DOHH2 (cell line): ENCODE measurements around the gene FABP6.
"Not testable (repeated sequence)": the region's sequence is repeated elsewhere in the genome, so short reads cannot be mapped to it uniquely, and the experiment has no call there.

Source experiments
- H3F3A ChIP-seq: fragments of 200-600 bp; sonication (generic), shearing (Covaris generic); 2 replicates; pipeline ENCODE4 v1.6.0; 2016; ENCODE audit warnings: antibody characterized with exemption, mild to moderate bottlenecking; ENCODE audit not compliant: control insufficient read depth, insufficient read depth
- H3K27ac ChIP-seq: fragments of 200-600 bp; sonication (generic); 2 replicates; pipeline ENCODE4 v1.5.1; 2014; ENCODE audit warnings: low read depth, mild to moderate bottlenecking, low read length, moderate library complexity
- H3K27me3 ChIP-seq: fragments of 200-600 bp; sonication (generic); 2 replicates; pipeline ENCODE4 v1.6.1; 2014; ENCODE audit warnings: mild to moderate bottlenecking, low read length, mixed read lengths; ENCODE audit not compliant: control insufficient read depth
- H3K36me3 ChIP-seq: fragments of 200-600 bp; sonication (generic); 2 replicates; pipeline ENCODE4 v1.6.1; 2014; ENCODE audit warnings: mild to moderate bottlenecking, low read length, moderate library complexity, mixed read lengths; ENCODE audit not compliant: control insufficient read depth
- H3K4me1 ChIP-seq: fragments of 200-600 bp; sonication (generic); 2 replicates; pipeline ENCODE4 v1.6.1; 2014; ENCODE audit warnings: mild to moderate bottlenecking, low read length, mixed read lengths; ENCODE audit not compliant: control insufficient read depth
- H3K4me2 ChIP-seq: fragments of 200-600 bp; sonication (generic); 2 replicates; pipeline ENCODE4 v1.6.0; 2014; ENCODE audit warnings: mild to moderate bottlenecking, low read length, moderate library complexity
- H3K4me3 ChIP-seq: fragments of 200-600 bp; sonication (generic); 2 replicates; pipeline ENCODE4 v1.5.1; 2014; ENCODE audit warnings: mild to moderate bottlenecking, low read length, mixed read lengths
- H3K79me2 ChIP-seq: fragments of 200-600 bp; sonication (generic); 2 replicates; pipeline ENCODE4 v1.6.1; 2014; ENCODE audit warnings: mild to moderate bottlenecking, low read length, mixed read lengths; ENCODE audit not compliant: control insufficient read depth
- H3K9me2 ChIP-seq: fragments of 200-600 bp; sonication (generic); replicated peaks from 2 replicates; pipeline ENCODE4 v1.6.1; 2014; ENCODE audit warnings: mild to moderate bottlenecking, low read length, mixed read lengths; ENCODE audit not compliant: control insufficient read depth
- H3K9me3 ChIP-seq: fragments of 200-600 bp; sonication (generic); 2 replicates; pipeline ENCODE4 v1.6.1; 2014; ENCODE audit warnings: antibody characterized with exemption, low read length, mixed read lengths; ENCODE audit not compliant: control insufficient read depth, insufficient read depth
- H4K20me1 ChIP-seq: fragments of 200-600 bp; sonication (generic); 2 replicates; pipeline ENCODE4 v1.6.0; 2014; ENCODE audit warnings: low read depth, mild to moderate bottlenecking, antibody characterized with exemption, low read length, moderate library complexity; ENCODE audit not compliant: control insufficient read depth, insufficient read depth
- EZH2phosphoT487 ChIP-seq: fragments of 200-600 bp; sonication (generic); IDR thresholded peaks from 2 replicates; pipeline ENCODE4 v1.6.1; 2017; ENCODE audit warnings: borderline replicate concordance, mild to moderate bottlenecking, antibody characterized with exemption, low read length, moderate library complexity, mixed read lengths
- TF ChIP-seq, protein P1 (sequence below): fragments of 200-600 bp; sonication (generic); IDR thresholded peaks from one replicate; pipeline ENCODE4 v1.5.1; 2014; ENCODE audit warnings: antibody characterized with exemption, mild to moderate bottlenecking, low read depth, low read length; ENCODE audit not compliant: poor library complexity, severe bottlenecking

FABP6 gene

GRCh38 chr5:160187091-160187490 lies 42.2 kb upstream of the FABP6 start:
- no peaks in the 10 kb centered on the region for H4K20me1 ChIP-seq
- no peaks in the 10 kb centered on the region for H3K79me2 ChIP-seq
- H3F3A ChIP-seq = no peaks in the 10 kb centered on the region
- peaks cover 12% of the 10 kb centered on the region for H3K4me1 ChIP-seq
- TF ChIP-seq, protein P1, sequence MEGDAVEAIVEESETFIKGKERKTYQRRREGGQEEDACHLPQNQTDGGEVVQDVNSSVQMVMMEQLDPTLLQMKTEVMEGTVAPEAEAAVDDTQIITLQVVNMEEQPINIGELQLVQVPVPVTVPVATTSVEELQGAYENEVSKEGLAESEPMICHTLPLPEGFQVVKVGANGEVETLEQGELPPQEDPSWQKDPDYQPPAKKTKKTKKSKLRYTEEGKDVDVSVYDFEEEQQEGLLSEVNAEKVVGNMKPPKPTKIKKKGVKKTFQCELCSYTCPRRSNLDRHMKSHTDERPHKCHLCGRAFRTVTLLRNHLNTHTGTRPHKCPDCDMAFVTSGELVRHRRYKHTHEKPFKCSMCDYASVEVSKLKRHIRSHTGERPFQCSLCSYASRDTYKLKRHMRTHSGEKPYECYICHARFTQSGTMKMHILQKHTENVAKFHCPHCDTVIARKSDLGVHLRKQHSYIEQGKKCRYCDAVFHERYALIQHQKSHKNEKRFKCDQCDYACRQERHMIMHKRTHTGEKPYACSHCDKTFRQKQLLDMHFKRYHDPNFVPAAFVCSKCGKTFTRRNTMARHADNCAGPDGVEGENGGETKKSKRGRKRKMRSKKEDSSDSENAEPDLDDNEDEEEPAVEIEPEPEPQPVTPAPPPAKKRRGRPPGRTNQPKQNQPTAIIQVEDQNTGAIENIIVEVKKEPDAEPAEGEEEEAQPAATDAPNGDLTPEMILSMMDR = no peak
- no peak for TF ChIP-seq EZH2phosphoT487
- H3K4me3 ChIP-seq = no peak overlapping the region
- H3K4me2 ChIP-seq = no peak overlapping the region
- H3K9me2 ChIP-seq = no peaks in the 10 kb centered on the region
- H3K36me3 ChIP-seq = no peaks in the 10 kb centered on the region
- H3K9me3 ChIP-seq = no peaks in the 10 kb centered on the region
- H3K27ac ChIP-seq = no peak overlapping the region
- peaks cover 5% of the 10 kb centered on the region for H3K27me3 ChIP-seq

- H3K4me3 ChIP-seq = no peak overlapping the region
- no peaks in the 10 kb centered on the region; the same call in none of the 2 replicates for H3K27me3 ChIP-seq
- no peak overlapping the region for H3K27ac ChIP-seq
- TF ChIP-seq, protein P1 = no peak
- no peak for TF ChIP-seq EZH2phosphoT487
- no peaks in the 10 kb centered on the region for H3K79me2 ChIP-seq
- H3K9me2 ChIP-seq = no peaks in the 10 kb centered on the region
- no peak overlapping the region for H3K4me2 ChIP-seq
- peaks cover 12% of the 10 kb centered on the region for H3K4me1 ChIP-seq
- no peaks in the 10 kb centered on the region for H3K9me3 ChIP-seq
- no peaks in the 10 kb centered on the region for H4K20me1 ChIP-seq
- H3K36me3 ChIP-seq = no peaks in the 10 kb centered on the region
- H3F3A ChIP-seq = no peaks in the 10 kb centered on the region
Measured at GRCh38 chr5:160188141-160189015, 40.9 kb upstream of the FABP6 start.

DNA sequence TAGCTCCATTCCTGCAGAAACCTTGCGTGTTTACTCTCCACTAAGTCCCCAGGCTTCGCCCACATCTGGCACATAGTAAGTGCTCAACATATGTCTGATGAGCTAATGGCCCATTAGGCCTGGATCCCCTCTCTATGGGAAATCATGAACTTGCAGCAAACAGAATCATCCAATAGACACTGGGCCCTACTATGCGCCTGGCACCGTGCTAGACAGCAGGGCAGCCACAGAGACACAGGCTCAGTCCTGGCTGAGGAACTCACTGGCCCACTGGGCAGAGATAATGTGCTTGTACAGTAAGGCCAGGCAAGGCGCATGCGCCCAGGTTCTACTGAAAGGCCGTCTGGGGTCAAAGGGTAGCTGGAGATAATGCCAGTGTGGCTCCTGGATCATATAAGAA lies 36.9 kb upstream of the FABP6 start:
- Histone ChIP-seq H3K4me2 (no peak overlapping the region), H3F3A (no peaks in the 10 kb centered on the region), H3K9me2 (no peaks in the 10 kb centered on the region), H3K27me3 (no peaks in the 10 kb centered on the region), H3K27ac (no peak overlapping the region), H3K36me3 (no peaks in the 10 kb centered on the region), H3K9me3 (no peaks in the 10 kb centered on the region), H3K4me1 (peaks cover 2% of the 10 kb centered on the region), H4K20me1 (no peaks in the 10 kb centered on the region), H3K79me2 (no peaks in the 10 kb centered on the region), H3K4me3 (no peak overlapping the region)
- TF ChIP-seq EZH2phosphoT487 = no peak
- TF ChIP-seq, protein P1 = no peak

DNA sequence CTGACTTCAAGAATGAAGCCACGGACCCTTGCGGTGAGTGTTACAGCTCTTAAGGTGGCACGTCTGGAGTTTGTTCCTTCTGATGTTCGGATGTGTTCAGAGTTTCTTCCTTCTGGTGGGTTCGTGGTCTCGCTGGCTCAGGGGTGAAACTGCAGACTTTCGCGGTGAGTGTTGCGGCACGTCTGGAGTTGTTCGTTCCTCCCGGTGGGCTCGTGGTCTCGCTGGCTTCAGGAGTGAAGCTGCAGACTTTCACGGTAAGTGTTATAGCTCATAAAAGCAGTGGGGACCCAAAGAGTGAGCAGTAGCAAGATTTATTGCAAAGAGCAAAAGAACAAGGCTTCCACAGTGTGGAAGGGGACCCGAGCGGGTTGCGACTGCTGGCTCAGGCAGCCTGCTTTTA lies 36.2 kb upstream of the FABP6 start:
- not testable (repeated sequence) for H3K4me3 ChIP-seq, H3K9me2 ChIP-seq, H3F3A ChIP-seq, H3K27me3 ChIP-seq, H3K79me2 ChIP-seq, H3K27ac ChIP-seq, H3K4me2 ChIP-seq, H4K20me1 ChIP-seq, H3K4me1 ChIP-seq, H3K9me3 ChIP-seq, H3K36me3 ChIP-seq

DNA sequence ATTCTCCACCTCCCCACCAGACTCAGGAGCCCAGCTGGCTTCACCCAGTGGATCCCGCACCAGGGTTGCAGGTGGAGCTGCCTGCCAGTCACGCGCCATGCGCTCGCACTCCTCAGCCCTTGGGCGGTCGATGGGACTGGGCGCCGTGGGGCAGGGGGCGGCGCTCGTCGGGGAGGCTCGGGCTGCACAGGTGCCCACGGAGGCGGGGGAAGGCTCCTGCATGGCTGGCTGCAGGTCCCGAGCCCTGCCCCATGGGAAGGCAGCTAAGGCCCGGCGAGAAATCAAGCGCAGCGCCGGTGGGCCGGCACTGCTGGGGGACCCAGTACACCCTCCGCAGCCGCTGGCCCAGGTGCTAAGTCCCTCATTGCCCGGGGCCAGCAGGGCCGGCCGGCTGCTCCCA lies 35.5 kb upstream of the FABP6 start:
- not testable (repeated sequence) for H3K27ac ChIP-seq

More for the DNA sequence above, 35.5 kb upstream of the FABP6 start:
- not testable (repeated sequence) for H3F3A ChIP-seq, H3K27me3 ChIP-seq, H3K9me3 ChIP-seq, H3K4me2 ChIP-seq, H3K9me2 ChIP-seq, H3K36me3 ChIP-seq, H3K79me2 ChIP-seq, H4K20me1 ChIP-seq, H3K4me3 ChIP-seq
- peaks cover 16% of the 10 kb centered on the region for H3K4me1 ChIP-seq
